Measurements from ENCODE around the gene HCN2. TPM values are rescaled to one million over a fixed set of nuclear protein-coding genes. Genes with fewer than 3 reads are reported as not detected.

The HCN2 gene
- total and polyA plus RNA-seq, 2 of the 8 experiments (the other 6 are each of a cell fraction or from before 2014, with no cell fraction given), result 1.0 to 4.0 TPM

DNA sequence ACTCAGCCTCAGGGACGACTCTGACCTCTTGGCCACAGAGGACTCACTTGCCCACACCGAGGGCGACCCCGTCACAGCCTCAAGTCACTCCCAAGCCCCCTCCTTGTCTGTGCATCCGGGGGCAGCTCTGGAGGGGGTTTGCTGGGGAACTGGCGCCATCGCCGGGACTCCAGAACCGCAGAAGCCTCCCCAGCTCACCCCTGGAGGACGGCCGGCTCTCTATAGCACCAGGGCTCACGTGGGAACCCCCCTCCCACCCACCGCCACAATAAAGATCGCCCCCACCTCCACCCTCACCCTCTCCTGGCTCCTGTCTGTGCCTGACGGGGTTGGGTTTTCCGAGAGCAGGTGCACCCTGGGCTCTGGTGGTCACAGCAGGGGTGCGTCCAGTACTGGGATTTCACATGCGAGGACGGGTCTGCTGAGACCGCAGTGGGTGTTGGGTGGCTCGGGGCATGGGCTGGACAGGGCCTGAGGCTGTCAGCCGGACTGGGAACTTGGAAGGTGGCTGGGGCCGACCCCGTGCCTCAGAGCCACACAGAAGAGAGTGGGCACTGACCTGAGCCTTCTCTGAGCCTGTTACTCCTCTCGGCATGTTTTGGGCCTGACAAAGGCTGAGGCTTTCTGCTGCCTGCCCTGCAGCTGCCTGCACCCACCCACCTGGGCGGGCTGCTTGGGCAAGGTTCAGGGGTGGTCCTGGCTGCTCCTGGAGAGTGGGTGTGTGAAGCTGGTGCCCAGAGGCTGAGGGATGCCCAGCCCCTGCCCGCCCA lies 6.3 kb upstream of the HCN2 start:
- Histone ChIP-seq H3K9ac (replicated peaks in 1 of 4; ENCODE audit: extremely low read depth in 1 of 4, low read depth in 3 of 4, low read length in 3 of 4) (no peak overlapping the region), H3K4me1 (replicated peaks in 1 of 4; ENCODE audit: control insufficient read depth in 3 of 4, insufficient read depth in 4 of 4, low read length in 3 of 4) (peaks cover 0 to 8% (median 4%) of the 10 kb centered on the region in 4 experiments; a peak in 4 of 7 replicates), H2AFZ (ENCODE audit: low read length) (no peak overlapping the region), H3K79me1 (ENCODE audit: low read depth, low read length) (peaks cover 6% of the 10 kb centered on the region), H2BK120ac (replicated peaks; ENCODE audit: low read depth, low read length) (no peak overlapping the region), H4K8ac (ENCODE audit: extremely low read depth, insufficient read depth, low read length) (0 out of 2 replicates have a peak overlapping the region, but pooled peaks have one; percentile 38), H3K9me3 (ENCODE audit: insufficient read depth in 2 of 2, low read depth in 1 of 2, low read length in 1 of 2) (no peaks in the 10 kb centered on the region), H3K4ac (replicated peaks; ENCODE audit: insufficient read length, low read depth, low read length) (no peak overlapping the region), H3K27ac (ENCODE audit: low read depth, low read length) (0 out of 2 replicates have a peak overlapping the region, but pooled peaks have one; percentile 19), H3K56ac (replicated peaks; ENCODE audit: insufficient read length, low read depth, low read length) (no peak overlapping the region), H4K5ac (ENCODE audit: insufficient read length, low read depth, low read length) (no peak overlapping the region), H3K18ac (ENCODE audit: extremely low read depth, low read length) (no peak overlapping the region), H3K4me2 (ENCODE audit: insufficient read depth in 1 of 2, low read depth in 2 of 2, low read length in 2 of 2) (no peak overlapping the region), H4K91ac (replicated peaks; ENCODE audit: insufficient read length, low read length) (no peak overlapping the region), H3K23ac (ENCODE audit: insufficient read length) (no peak overlapping the region), H3K4me3 (ENCODE audit: extremely low read depth in 1 of 4, insufficient read depth in 2 of 4, low read depth in 3 of 4, low read length in 4 of 4) (no peak overlapping the region), H2AK5ac (ENCODE audit: low read depth, low read length) (no peak overlapping the region), H2BK20ac (ENCODE audit: low read length) (no peak overlapping the region), H3K79me2 (ENCODE audit: control insufficient read depth in 1 of 2, insufficient read depth in 2 of 2, low read length in 2 of 2) (peaks cover under 1 to 22% of the 10 kb centered on the region in 2 experiments; a peak in 3 of 4 replicates), H3K14ac (ENCODE audit: insufficient read length) (no peak overlapping the region), H3K27me3 (replicated peaks in 1 of 4; ENCODE audit: control insufficient read depth in 3 of 4, extremely low read depth in 1 of 4, insufficient read depth in 3 of 4, low read length in 3 of 4) (peaks cover under 1 to 2% (median 2%) of the 10 kb centered on the region in 4 experiments; a peak in 6 of 7 replicates), H2BK12ac (ENCODE audit: low read depth, low read length) (no peak overlapping the region), H2BK5ac (ENCODE audit: low read depth, low read length) (no peak overlapping the region), H4K20me1 (replicated peaks in 1 of 2; ENCODE audit: control insufficient read depth in 1 of 2, insufficient read depth in 2 of 2, low read length in 2 of 2) (peaks cover 21 to 30% of the 10 kb centered on the region in 2 experiments), H2BK15ac (ENCODE audit: low read length) (no peak overlapping the region), H3K23me2 (ENCODE audit: low read depth, low read length) (0 out of 2 replicates have a peak, but pooled peaks cover 2% of the 10 kb centered on the region), H3K36me3 (ENCODE audit: control insufficient read depth in 2 of 4, insufficient read depth in 4 of 4, low read length in 3 of 4) (peaks cover 9 to 37% (median 26%) of the 10 kb centered on the region in 4 experiments; a peak in 6 of 8 replicates)
- no peak for FAIRE-seq
- DNase-seq (ENCODE audit: low read depth in 1 of 2, low spot score in 2 of 2), result no peak
- 94% methylated on average over 22 of the region's 27 CpGs; no CpG with 5 or more reads in 1 of the 2 experiments for WGBS, 2 experiments (ENCODE audit: extremely low coverage in 1 of 2, insufficient coverage in 1 of 2, insufficient read length in 1 of 2, insufficient replicate concordance in 2 of 2, low coverage in 1 of 2, low lambda C conversion rate in 2 of 2, missing lambda C conversion rate in 1 of 2)
- ChIA-PET CTCF (ENCODE audit: partially characterized antibody) (interaction anchor here (0.8 to 4.7 kb wide), 16 partner anchors 8 to 151 kb away, joined by 3 to 51 read pairs (median 4); no protein-coding TSS in a partner anchor), POLR2A (ENCODE audit: partially characterized antibody) (interaction anchor here (0.8 to 6.3 kb wide), 16 partner anchors 7 to 444 kb away, joined by 3 to 78 read pairs (median 4); partner anchors contain the start of genes BSG, CDC34 and GZMM)
- TF ChIP-seq SIX5 (IDR thresholded peaks at IDR 0.05; ENCODE audit: low read depth, low read length) (peak; percentile 9; the same call in 1 of the 2 replicates), ASH2L (IDR thresholded peaks at IDR 0.05; ENCODE audit: low read length) (no peak), SP1 (IDR thresholded peaks at IDR 0.05; ENCODE audit: low read depth, low read length) (peak; percentile 33; the same call in 1 of the 2 replicates), POLR2AphosphoS5 (IDR thresholded peaks at IDR 0.05; ENCODE audit: low read depth, low read length) (peak; percentile 77)
